HG02970 (cell line): ENCODE measurements around the gene CCDC70.

ENCODE experiments used
- ATAC-seq: cut with Tn5 transposase; IDR thresholded peaks from one replicate; pipeline ENCODE4 v1.9.1; 2021; ENCODE audit warnings: mild to moderate bottlenecking, moderate library complexity, moderate number of reproducible peaks; ENCODE audit not compliant: unreplicated experiment, low FRiP score

CCDC70 gene

GRCh38 chr13:51828730-51829567 lies 32.8 kb upstream of the CCDC70 start:
- ATAC-seq: no peak

- ATAC-seq: no peak
Measured at GRCh38 chr13:51829568-51829899, 32.2 kb upstream of the CCDC70 start.

- ATAC-seq: no peak
Measured at GRCh38 chr13:51831519-51831918, 30.2 kb upstream of the CCDC70 start.

- ATAC-seq: no peak
Measured at GRCh38 chr13:51832471-51833152, 29.2 kb upstream of the CCDC70 start.

GRCh38 chr13:51833980-51834379 lies 27.8 kb upstream of the CCDC70 start:
- no peak for ATAC-seq

GRCh38 chr13:51834581-51835171 lies 27.1 kb upstream of the CCDC70 start:
- ATAC-seq: no peak

- no peak for ATAC-seq
Measured at GRCh38 chr13:51837016-51837415, 24.8 kb upstream of the CCDC70 start.

GRCh38 chr13:51838240-51838846 lies 23.4 kb upstream of the CCDC70 start:
- no peak for ATAC-seq

GRCh38 chr13:51839711-51840540 lies 21.8 kb upstream of the CCDC70 start:
- no peak for ATAC-seq

GRCh38 chr13:51840917-51841316 lies 20.9 kb upstream of the CCDC70 start:
- ATAC-seq: no peak

- ATAC-seq: no peak
Measured at GRCh38 chr13:51841732-51842131, 20.0 kb upstream of the CCDC70 start.

GRCh38 chr13:51843529-51843928 lies 18.2 kb upstream of the CCDC70 start:
- ATAC-seq: no peak

- ATAC-seq: no peak
Measured at GRCh38 chr13:51844862-51845573, 16.8 kb upstream of the CCDC70 start, which contains the start of gene TMEM272. Gene TMEM272 (minus strand): TSS chr13:51845177. CDS start chr13:51838530, 6,647 bp downstream.

- ATAC-seq: no peak
Measured at GRCh38 chr13:51845574-51846318, 16.0 kb upstream of the CCDC70 start.

GRCh38 chr13:51846756-51847155 lies 15.0 kb upstream of the CCDC70 start:
- ATAC-seq: no peak

GRCh38 chr13:51848674-51849073 lies 13.1 kb upstream of the CCDC70 start:
- ATAC-seq: no peak

GRCh38 chr13:51849145-51850101 lies 12.3 kb upstream of the CCDC70 start:
- ATAC-seq: no peak
